RPMI8226 (cell line): ENCODE data around the gene RINL.
"Not testable (repeated sequence)": the region's sequence is repeated elsewhere in the genome, so short reads cannot be mapped to it uniquely, and the experiment has no call there.

Experiments used
- DNase-seq: peaks from one replicate; pipeline ENCODE4 v3.0.0-alpha.2; 2015

The RINL gene

DNA sequence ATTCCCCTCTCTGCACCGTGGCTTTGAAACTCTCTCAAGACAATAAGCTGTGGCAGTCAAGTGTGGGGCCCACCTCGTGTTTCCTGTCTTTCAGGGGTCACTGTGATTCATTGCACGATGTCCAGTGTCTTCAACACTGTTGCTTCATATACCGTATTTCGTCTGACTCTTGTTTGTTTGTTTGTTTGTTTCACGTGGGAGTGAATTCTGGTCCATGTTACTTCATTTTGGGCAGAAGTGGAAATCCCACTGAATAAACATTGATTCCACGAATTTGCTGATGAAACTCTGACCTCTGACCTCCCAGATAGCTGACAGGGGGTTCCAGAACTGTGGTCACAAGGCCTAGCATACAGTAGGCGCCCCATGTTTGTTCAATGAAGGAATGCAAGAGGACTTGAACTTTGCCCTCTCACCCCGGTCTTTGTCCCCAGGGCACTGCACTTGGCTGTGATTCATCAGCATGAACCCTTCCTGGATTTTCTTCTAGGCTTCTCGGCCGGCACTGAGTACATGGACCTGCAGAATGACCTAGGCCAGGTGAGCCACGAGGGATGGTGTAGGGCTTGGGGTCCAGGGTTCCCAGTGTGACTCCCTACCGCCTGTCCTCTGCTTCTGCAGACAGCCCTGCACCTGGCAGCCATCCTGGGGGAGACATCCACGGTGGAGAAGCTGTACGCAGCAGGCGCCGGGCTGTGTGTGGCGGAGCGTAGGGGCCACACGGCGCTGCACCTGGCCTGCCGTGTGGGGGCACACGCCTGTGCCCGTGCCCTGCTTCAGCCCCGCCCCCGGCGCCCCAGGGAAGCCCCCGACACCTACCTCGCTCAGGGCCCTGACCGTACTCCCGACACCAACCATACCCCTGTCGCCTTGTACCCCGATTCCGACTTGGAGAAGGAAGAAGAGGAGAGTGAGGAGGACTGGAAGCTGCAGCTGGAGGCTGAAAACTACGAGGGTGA lies 26.8 kb upstream of the RINL start:
- DNase-seq: no peak

DNA sequence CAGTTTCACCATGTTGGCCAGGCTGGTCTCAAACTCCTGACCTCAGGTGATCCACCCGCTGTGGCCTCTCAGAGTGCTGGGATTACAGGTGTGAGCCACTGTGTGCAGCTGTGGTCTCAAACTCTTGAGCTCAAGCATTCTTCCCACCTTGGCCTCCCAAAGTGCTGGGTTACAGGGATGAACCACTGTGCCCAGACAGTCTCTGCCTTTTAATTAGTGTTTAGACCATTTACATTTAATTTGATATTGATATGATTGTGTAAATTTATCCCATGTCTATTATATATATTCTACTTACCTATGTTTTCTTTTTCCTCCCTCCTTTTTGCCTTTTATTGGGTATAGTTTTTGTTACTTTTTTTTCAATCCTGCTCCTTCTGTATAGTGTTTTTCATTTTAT lies 23.6 kb upstream of the RINL start:
- no peak for DNase-seq

DNA sequence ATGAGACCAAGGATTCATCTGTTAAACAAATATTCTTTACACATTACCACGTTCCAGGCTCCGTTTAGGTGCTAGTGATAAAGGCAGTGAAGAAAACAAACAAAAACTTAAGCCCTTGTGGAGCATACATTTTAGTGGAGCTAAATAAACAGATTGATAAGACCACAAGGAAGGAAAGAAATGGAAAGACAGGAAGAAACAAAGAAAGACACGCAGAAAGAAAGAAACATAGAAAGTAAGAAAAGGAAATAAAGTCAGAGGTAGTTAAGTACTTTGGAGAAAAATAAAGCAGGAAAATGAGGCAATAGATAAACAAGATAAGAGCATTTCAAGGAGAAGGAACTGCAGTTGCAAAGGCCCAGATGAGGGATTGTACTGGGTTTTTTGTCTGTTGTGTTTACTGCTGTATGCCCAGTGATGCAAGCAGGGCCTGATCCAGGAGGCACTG lies 22.7 kb upstream of the RINL start:
- DNase-seq: no peak

DNA sequence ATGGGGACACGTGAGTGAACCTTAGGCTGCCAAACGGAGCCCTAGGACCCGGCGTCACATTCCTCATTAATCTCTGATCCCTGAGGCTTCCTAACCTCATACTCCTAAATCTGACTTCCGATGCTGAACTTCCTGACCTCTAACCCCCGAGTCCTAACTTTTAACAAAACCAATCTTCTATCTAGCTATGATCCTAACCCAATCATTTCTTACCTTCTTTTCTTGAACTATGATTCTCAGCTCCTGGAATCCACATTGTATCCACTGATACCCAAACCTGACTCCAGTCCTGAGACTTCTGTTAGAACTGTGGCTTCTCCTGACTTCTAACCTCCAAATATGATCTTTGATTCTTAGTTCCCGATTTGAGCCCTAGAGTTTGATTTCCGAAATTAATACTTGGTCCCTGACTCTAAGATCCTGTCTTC lies 22.1 kb upstream of the RINL start:
- no peak for DNase-seq

DNA sequence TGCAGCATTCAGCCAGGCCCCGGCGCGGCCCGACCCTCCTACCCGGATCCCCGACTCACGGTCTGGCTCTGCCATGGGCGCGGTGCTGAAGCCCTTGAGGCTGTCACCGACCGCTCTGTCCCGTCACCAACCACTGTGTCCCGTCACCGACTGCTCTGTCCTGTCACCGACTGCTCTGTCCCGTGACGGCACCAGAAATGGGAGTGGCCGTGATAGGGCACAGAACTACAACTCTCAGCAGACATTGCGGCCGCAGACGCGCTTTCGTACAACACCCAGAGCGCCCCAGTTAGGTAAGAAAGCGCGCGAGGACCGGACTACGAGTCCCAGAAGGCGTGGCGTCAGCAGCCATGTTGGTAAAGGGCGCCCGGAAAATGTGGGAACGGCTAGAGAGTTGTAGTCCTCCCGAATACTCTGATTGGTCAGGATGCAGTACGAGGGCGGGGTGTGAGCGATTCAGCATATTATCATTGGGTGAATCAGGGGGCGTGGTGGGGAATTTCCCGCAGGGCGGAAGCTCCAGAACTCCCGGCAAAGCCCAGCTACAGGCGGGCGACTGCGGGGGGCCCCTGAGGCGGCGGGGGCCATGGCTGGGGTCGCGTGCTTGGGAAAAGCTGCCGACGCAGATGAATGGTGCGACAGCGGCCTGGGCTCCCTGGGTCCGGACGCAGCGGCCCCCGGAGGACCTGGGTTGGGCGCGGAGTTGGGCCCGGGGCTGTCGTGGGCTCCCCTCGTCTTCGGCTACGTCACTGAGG lies 21.5 kb upstream of the RINL start, which contains the start of the genes NFKBIB and SIRT2:
Gene NFKBIB, plus strand, starts transcription at position 523 of the 755 bp plus-strand sequence. Its CDS starts 64 bp downstream, at position 587.
Gene SIRT2, minus strand, starts transcription at position 172 of the 755 bp plus-strand sequence. Its CDS starts 97 bp downstream, at position 75.
- peak; percentile 98 for DNase-seq

DNA sequence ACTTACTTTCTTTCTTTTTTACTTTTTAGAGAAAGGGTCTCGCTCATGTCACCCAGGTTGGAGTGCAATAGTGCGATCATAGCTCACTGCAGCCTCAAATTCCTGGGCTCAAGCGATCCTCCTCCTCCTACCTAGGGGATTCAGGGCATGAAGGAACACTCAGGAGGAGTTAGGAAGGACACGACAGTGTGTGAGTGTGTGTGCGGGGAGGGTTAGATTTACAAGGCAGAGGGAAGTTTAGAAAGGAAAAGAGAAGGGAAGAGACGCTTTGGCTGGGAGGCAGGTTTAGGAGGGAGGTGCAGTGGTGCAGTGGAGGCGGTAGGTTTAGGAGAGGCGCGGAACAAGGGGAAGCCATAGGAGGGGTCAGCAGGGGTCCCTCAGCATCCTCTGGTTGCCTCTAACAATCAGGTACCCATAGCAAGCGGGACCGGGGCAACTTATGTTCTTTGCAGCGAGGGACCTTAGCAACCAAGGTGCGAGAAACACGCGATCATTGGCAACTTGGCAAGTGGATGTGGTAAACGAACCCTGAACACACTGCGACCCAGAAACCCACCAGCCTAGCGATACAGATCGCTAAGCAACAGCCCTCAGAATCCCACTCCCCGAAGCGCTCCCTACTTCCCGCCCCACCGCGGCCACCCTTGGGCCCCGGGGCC lies 20.8 kb upstream of the RINL start:
- DNase-seq: peak; percentile 12

DNA sequence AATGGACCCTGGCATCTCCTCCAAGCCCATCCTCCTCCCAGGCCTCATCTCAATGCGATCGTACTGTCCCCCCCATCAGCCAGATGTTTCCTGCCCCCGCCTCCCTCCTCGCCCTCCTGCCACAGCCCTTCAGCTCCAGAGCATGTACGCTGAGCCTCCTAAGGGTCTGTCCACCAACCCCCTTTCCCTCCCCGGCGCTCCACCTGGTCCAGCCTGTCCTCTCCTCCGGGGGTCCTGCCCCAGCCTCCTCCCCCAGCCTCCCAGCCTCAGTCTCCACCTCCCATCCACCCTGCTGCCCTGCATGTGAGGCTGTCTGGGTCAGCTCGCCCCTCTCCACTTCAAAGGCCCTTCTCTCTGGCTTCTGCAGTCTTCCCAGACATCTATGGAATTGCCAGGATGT lies 16.9 kb upstream of the RINL start:
- DNase-seq: no peak

DNA sequence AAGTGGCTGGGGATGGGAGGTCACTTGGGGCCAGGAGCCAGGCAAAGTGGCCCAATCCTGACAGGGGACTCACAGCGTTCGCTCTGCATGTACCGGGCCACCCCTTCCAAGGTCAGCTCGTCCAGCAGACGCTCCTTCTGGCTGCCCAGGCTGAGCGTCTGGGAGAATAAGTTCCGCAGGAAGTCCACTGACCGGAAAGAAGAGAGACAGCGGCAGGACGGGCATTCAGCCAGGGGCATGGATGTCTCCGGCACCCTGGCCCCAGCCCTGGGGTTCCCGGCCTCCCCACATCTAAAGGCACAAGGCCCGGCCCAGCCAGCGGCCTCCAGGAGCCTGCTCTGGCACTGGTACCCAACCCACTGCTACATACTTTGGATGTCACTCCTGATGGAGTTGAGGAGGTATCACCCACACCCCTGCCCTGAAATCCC lies 15.3 kb upstream of the RINL start:
- DNase-seq: no peak

DNA sequence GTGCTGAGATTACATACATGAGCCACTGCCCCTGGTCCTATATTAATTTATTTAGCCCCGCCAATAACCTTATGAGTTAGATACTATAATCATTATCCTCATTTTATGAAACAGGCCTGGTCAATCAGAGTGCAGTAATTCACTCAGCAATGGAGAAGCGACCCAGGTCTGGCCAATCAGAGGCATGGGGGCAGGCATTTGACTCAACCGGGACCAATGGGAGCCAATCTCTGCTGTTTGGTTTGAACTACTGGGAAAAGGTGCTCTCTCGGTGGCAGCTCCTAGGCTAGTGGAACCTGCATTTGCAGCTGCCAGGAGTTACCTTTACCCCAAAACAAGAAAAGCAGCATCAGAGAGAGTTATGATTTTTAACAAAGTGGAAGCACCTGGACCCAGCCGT lies 14.8 kb upstream of the RINL start:
- no peak for DNase-seq

DNA sequence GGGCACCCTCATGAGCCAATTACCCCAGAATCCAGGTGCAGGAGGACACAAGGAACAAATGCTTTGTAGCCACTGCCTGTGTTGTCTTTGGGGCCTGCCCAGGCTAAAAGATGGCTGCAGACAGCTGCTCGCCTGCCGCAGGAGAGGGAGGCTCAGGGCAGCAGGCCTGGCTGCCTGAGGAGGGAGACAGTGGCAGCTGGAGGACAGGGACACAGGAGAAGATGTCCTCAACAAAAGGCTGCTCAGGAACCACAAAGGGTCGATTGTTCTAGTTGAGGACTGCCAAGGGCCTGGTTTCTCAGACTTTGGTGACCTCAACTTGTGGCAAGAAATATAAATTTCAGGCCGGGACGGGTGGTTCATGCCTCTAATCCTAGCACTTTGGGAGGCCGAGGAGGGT lies 13.7 kb upstream of the RINL start:
- DNase-seq: no peak

DNA sequence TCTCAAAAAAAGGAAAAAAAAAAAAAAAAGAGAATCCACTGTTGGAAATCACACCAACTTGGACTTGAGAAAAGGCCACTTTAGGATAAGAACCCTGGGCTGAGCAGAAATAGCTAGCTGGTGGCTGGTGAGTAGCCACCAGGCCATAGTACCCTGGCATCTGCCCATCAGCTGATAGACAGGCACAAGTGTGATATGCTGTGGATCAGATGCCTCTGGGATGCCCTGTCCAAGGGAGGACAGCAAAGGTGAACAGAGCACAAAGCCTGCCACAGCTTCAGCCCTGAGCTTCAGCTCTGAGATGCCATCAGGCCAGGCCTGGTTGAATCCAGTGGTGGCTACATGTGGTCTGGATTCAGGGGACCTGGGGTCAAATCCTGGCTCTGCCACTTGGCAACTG lies 12.6 kb upstream of the RINL start:
- DNase-seq: no peak

DNA sequence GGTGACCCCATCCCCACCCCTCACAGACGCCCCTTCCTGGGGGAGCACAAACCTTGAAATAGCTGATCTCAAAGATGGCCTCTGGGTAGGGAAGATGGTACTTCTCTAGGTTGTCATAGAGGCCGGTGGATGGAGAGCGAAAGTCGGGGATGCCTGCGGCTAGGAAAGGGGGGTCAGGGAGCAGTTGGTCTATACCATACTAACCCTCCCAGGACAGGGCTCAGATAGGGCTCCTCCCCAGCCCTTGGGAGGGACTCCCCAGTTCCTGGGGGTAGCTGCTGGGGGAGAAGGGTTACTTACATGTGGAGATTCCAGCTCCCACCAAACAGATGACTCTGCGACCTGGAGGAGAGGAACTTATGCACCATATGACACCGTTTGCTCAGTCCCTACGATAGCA lies 11.7 kb upstream of the RINL start:
- no peak for DNase-seq

DNA sequence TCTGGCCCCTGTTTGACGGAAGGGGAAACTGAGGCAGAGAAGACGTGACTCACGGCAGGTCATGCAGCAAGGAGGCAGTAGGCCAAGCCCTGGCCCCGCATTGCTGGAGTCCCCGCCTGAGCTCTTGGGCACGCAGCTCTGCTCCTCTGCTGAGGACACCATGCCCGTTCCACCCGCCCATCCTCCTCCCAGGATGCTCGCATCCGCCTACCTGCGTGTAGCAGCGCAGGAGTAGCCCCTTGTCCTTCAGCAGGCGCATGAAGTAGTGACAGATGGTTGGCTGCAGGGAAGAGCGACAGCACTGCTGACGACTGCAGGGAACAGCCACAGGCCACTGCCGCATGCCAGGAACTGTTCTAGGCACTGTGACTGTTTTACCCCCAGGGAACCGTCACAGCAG lies 10.8 kb upstream of the RINL start:
- DNase-seq: no peak

DNA sequence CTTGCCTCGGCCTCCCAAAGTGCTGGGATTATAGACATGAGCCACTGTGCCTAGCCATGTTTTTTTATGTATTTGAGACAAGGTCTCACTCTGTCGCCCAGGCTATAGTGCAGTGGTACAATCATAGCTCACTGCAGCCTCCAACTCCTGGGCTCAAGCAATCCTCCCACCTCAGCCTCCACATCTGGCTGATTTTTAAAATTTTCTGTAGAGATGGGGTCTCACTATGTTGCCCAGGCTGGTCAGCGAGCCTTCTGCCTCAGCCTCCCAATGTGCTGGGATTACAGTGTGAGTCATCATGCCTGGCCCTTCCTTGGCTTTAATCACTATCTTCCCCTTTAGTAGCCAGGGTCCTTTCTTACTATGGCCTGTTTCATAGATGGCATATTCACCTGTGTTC lies 6.6 kb upstream of the RINL start:
- not testable (repeated sequence) for DNase-seq

DNA sequence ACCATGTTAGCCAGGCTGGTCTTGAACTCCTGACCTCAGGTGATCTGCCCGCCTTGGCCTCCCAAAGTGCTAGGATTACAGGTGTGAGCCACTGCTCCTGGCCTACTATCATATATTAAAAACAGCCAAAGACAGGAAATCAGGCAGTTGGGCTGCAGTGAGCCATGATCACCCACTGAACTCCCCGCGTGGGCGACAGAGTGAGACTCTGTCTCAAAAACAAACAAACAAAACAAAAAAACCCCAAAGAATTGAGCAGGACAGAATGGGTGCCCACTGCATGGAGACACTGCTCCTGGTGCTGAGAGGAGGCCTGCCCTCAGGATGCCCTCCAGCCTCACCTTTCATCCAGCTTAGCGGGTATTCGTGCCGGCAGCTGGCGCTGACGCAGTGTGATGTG lies 5.2 kb upstream of the RINL start:
- DNase-seq: no peak

DNA sequence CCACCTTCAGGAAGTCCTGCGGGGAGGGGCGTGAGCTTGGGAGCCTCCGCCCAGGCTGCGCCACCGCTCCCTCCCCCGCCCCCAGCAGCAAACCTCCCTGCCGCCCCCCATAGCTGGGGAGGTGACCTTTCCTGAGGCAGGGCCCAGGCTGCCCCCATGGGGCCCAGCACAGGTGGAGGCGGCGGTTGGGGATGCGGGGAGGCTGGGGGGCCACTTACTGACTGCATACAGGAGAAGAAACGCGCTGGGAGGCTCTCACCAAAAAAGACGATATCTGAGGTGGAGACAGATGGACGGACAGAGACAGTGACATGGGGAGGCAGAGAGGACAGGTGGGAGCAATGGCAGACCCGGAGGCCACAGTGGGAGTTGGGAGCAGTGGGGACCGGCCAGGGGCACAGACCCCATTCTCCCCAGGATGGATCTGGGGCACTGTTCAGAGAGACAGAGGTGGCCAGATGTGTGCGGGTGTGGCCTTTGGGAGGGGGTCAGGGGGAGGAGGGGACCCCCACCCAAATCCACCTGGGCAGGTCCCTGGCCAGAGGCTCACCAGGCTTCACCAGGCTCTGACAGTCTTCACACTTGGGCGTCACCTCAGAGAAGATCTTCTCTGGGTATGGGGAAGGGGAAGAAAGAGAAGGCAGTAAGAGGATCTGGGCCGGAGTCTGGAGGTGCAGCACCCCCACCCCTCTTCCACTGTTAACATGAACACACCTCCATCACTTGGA lies 3.0 kb upstream of the RINL start:
- no peak for DNase-seq

DNA sequence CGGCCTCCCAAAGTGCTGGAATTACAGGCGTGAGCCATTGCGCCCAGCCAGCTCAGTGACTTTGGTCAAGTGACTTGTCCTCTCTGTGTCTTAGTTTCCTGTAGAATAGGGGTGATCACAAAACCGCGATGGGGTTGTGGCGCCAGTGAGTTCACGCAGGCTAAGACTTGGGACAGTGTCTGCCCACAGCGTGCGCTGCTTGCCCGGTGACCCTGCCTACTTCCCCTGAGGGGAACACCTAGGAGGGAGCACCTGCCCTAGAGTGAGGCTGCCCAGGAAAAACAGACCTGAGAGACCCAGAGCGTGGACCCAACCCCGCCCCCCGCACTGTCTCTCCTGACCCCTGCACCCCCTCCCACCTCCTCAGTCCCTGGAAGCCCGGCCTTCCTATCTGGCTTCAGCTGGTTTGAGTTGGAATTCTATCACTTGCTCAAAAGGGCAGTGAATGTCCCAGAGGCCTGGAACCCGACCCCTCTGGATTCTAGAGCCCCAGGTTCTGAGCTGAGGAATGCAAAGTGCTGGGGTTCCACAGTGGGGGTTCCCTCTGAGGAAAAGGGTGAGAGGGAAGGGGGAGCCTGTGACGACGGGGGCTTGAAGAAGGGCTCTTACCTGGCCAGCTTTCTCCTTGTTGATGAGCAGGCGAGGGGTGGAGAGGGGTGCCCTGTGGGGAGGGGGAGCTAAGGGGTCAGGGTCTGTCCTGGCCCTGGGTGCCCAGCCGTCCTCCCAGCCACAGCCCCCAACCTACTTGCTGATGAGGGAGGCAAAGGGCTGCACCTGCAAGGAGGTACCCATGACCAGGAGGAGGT lies 2.2 kb upstream of the RINL start:
- no peak for DNase-seq

DNA sequence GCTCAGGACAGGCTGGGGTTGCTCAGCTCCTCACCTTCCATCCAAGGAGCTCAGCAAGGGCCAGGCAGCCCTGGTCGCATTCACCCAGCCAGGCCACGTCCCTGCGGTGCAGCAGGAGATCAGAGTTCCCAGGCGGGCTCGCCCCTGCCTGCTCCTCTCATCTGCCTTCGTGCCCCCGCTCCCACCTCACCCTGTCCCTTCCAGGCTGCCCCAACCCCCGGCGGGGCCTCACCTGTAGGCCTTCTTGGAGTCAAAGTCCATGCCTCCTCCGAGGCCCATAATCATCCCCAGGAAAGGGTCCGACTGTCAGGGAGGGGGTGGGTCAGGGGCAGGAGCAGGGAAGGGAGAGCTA lies 1.3 kb upstream of the RINL start:
- DNase-seq: no peak

DNA sequence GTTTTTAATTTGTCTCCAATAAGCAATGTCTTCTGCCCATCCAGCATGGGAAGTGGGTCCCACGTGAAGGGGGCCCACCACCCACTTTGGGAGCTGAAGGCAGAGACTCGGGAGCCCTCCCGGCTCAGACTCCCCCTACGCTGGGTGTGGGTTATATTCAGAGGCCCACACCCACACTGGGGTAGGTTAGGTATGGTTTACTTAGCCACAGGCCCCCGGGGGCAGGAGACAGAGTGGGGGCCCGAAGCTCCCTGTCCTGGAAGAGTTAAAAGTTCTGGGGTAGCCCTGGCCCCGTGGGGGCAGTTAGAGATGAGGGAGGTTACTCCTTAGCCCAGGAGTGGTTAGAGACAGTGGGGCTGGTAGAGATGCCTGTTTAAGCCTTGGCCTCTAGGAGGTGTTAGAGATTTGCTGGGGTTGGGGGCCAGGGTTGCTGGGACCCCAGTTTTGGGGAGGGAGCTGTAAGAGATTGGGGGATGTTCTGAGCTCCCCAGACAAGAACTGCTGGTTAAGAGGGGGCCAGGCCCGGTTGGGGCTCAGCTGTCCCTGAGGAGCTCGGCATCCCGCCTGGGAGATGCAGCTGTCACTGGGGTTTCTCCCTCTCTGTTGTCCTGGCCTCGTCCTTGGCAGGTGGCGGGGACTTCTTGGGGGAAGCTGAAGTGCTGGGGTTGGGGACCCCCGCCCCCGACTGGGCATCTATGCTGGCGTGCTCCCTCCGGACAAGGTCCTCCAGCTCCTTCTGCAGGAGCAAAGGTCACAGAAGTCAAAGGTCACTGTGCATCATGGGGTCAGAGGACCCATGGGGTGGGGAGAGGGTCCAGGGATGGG lies 712 bp upstream of the RINL start:
- no peak for DNase-seq

DNA sequence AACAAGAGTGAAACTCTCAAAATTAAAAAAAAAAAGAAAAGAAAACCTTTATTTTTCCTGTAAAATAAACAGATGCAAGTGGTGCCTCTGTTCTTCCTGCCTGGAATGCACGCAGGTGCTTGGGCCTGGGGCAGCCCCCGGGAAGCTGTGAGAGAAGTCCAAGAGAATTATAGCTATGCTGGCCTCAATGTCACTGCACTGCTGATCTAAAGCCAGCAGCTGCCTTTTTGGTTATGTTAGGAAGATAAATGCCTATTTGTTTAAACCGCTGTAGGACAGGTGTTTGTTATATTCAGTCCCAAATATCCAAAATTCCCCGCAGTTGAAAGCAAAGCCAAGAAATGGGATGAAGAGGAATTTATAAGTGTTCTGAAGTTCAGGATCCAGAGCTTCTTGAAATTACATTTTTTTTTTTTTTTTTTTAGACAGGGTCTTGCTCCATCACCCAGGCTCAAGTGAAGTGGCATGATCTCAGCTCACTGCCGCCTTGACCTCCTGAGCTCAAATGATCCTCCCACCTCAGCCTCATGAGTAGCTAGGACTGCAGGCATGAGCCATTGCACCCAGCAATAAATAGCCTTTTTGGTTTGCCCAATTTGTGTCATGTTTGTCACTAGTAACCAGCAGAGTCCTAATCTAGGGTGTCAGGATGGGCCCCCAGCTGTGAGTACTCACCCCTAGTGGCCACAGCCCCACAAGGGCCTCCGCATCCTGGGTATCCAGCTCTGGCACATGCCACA lies 2.2 kb downstream of the RINL start:
- no peak for DNase-seq
